Measurements from ENCODE around the gene TYW1.

DNA sequence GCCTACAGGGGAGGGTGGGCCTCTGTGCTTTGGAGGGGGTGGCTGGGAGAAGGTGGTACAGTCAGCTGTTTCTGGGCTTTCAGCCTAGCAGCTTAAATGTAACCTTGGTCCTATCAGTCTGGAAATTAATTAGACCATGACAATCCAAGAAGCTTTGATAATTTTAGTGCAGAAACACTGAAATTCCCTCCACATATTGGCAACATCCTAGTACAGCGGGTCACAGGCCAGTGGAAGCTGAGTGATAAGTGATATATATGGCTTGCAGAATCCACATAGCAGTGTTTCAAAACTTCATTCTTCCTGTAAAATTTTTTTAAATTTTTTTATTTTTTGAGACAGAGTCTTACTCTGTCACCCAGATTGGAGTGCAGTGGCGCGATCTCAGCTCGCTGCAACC is 212.6 kb downstream of the TYW1 start:
- TF ChIP-seq LEF1 (IDR thresholded peaks at IDR 0.05; ENCODE audit: borderline replicate concordance), result no peak
- TF ChIP-seq SP1 (IDR thresholded peaks at IDR 0.05), result no peak
- TF ChIP-seq FOXA1 (IDR thresholded peaks at IDR 0.05), result no peak
- no peak for TF ChIP-seq FOXM1 (IDR thresholded peaks at IDR 0.05; ENCODE audit: borderline replicate concordance)
- TF ChIP-seq FOXK2 (IDR thresholded peaks at IDR 0.05), result no peak
- TF ChIP-seq NFRKB (IDR thresholded peaks at IDR 0.05), result no peak
- no peak for TF ChIP-seq ELF4 (IDR thresholded peaks at IDR 0.05)
